PC-9 (cell line): Measurements from ENCODE around the gene NAPB.

Experiments
- EZH2 ChIP-seq: fragments of 200-600 bp; sonication (generic); IDR thresholded peaks from 2 replicates; pipeline ENCODE4 v1.8.0; 2017; ENCODE audit warnings: antibody characterized with exemption, low read depth
- TF ChIP-seq, protein P1 (sequence below): fragments of 200-600 bp; sonication (generic); conservative IDR thresholded peaks from 2 replicates; pipeline ENCODE4 v1.6.1; 2017; ENCODE audit warnings: mixed run types, antibody characterized with exemption, mild to moderate bottlenecking, moderate library complexity

DNA sequence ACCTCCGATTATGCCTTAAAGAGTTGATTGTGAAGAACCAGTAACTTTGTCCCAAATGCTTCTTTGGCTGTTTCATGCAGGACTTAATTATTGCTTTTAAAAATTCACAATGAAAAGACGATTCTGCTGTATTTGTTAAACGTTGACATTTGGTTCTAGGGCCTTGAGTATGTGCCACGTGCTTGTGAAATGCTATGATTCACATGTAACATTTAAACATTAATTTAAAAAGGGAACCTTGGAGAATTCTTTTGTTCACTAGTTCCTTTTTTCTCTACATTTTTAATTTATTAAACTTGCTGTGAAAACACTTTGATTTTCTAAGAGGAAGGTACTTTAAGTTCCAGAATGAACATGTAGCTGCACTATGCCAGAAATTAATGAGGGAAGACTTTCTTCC, 49.8 kb downstream of the NAPB start:
- TF ChIP-seq EZH2: no peak
- TF ChIP-seq, protein P1, sequence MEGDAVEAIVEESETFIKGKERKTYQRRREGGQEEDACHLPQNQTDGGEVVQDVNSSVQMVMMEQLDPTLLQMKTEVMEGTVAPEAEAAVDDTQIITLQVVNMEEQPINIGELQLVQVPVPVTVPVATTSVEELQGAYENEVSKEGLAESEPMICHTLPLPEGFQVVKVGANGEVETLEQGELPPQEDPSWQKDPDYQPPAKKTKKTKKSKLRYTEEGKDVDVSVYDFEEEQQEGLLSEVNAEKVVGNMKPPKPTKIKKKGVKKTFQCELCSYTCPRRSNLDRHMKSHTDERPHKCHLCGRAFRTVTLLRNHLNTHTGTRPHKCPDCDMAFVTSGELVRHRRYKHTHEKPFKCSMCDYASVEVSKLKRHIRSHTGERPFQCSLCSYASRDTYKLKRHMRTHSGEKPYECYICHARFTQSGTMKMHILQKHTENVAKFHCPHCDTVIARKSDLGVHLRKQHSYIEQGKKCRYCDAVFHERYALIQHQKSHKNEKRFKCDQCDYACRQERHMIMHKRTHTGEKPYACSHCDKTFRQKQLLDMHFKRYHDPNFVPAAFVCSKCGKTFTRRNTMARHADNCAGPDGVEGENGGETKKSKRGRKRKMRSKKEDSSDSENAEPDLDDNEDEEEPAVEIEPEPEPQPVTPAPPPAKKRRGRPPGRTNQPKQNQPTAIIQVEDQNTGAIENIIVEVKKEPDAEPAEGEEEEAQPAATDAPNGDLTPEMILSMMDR: no peak
